Activated T-cell treated with anti-CD3 and anti-CD28 coated beads, Interleukin-2, amount 50 U/mL, for 1 hour (primary cell): ENCODE measurements around the gene PIM1.

ENCODE experiments used
- DNase-seq: peaks from one replicate; pipeline ENCODE4 v3.0.0-alpha.2; 2020

Gene PIM1

GRCh38 chr6:37138856-37139229 lies 31.1 kb upstream of the PIM1 start:
- no peak for DNase-seq

DNA sequence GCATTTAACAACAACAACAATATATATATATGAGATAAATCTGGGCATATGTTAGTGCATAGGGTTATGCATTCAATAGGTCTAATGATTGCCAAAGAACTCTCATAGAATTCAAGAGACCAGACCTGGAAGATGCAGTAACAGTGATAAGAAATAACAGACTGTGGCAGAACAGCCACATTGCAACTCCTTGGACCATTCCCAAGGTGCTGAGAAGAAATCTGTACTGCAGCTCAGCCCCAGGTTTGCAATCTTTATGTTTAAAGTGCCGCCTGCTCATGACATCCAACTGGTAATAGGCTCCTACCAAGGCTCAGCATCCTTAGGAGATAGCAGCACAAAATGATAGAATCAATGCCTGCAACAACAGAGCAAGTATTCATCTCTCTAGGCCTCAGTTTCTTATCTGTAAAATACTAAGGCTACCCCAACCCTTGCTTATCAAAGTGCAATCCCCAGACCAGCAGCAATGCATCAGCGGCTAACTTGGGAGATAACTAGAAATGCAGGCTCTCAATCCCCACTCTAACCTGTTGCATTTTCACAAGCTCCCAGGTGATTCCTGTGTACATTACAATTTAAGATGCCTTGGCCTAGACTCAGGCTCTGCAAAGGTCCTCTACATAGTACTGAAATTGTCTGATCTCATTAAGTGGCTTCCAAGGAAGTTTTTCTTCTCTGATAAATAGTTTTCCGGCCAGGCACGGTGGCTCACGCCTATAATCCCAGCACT lies 30.6 kb upstream of the PIM1 start:
- no peak for DNase-seq

DNA sequence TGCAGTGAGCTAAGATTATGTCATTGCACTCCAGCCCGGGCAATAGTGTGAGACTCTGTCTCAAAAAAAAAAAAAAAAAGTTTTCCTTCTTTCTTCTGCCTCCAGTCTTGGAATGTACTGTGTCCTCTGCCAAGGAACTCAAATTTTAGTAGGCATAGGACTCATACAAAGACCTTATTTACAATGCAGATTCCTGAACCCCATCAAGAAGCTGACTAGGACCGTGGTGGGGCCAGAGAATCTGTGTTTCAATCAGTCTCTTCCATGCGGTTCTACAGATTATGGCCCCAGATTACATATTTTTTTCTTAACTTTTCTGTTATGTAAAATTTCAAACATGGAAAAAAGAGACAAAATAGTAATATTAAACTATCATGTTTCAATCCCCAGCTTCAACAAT lies 29.8 kb upstream of the PIM1 start:
- DNase-seq = no peak

GRCh38 chr6:37141281-37142049 lies 28.5 kb upstream of the PIM1 start:
- DNase-seq = no peak

DNA sequence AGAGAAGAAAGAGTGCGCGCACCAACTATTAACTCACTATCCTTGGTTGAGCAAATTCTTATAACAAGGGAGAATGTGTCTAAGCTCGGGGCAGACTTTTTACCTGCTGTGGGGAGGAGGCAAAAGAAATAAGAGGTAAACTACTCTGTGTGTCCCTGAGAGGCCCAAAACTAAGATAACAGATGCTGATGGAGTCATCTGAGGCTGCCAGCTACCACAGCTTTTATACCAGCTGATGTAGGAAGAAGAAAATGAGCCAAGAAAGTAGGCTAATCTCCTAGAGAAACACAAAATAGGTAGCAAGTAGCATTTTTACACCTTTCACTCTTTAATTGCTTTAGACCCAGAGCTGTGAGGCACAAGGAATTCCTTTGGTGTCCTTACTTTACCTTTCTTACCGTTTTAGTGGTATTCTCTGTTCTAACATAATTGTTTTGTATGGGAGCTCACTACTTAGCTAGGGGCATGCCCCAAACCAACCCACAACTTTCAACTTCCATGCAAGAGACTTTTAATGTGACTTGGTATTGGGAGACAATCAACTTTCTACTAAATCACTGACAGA lies 27.8 kb upstream of the PIM1 start:
- DNase-seq = no peak

GRCh38 chr6:37143585-37143984 lies 26.4 kb upstream of the PIM1 start:
- no peak for DNase-seq

DNA sequence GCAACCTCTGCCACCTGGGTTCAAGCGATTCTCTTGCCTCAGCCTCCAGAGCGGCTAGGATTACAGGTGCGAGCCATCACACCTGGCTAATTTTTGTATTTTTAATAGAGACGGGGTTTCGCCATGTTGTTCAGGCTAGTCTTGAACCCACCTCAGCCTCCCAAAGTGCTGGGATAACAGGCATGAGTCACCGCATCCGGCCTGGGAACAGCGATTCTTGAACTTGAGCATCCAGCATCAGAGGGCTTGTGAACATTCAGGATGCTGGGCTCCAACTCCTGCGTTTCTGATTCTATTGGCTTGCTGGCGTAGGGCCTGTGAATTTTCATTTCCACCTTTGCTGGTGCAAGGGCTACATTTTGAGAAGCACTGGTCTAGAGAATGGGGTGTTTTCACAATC lies 24.5 kb upstream of the PIM1 start:
- no peak for DNase-seq

DNA sequence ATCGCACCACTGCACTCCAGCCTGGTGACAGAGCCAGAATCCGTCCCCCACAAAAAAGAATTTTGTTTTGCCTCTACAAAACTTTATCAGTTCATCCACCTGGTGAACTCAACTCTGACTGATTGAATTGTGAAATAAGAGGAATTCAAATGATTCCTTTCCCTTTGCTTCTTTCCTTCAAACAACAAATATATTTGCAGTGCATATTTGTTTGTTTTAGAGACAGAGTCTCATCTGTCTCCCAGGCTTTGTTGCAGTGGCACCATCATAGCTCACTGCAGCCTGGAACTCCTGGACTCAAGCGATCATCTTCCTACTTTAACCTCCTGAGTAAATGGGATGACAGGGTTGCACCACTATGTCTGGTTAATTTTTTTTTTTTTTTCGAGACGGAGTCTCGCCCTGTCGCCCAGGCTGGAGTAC lies 23.2 kb upstream of the PIM1 start:
- no peak for DNase-seq

GRCh38 chr6:37149745-37150144 lies 20.2 kb upstream of the PIM1 start:
- DNase-seq = no peak

DNA sequence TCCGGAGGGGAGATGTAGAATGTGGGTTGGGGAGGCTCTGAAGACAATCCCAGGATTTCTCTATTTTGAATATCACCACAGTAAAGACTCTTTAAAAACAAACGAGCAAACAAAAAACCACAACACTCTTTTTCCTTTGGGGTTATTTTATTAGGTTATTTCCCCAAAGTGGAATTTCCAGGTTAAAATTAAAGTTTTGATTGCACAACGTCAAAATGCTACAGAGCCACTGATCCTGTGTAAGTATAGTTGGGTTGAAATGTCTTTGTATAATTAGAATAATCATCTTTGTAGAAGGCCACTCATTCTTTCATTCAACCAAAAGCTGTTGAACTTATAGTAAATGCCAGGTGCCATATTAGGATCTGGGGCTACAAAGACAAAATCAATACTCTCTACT lies 19.6 kb upstream of the PIM1 start:
- DNase-seq = no peak

DNA sequence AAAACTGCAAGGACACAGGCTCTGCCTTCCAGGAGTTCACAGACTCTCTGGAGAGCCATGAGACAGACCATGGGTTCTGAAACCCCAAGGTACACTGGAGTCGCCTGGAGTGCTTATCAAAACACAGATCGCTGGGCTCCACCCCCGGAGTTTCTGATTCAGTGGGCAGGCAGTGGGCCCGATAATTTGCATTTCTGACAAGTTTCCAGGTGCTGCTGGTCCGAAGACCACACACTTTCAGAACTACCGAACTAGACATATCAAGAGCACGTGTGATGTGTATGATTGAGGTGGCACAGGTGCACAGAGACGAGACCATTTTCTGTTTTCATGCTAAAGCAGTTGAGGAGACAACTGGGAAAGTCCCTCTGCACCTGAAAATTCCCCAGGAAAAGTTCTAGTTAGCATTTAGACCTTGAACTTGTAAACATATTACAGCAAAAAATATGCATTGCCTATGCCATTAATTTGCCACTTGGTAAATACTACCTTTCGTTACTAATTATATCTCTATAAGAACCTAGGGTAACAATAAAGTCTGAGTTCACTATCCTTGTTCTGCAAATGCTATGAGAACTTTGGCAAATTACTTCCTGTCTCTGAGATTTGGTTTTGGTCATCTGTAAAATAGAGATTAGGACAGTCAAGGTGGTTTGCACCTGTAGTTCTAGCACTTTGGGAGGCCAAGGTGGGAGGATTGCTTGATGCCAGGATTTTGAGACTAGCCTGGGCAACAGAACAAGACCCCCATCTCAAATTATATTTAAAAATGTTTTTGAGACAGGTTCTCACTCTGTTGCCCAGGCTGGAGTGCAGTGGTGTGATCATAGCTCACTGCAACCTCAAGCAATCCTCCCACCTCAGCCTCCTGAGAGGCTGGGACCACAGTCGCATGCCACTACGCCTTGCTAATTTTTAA lies 14.3 kb upstream of the PIM1 start:
- no peak for DNase-seq

- DNase-seq = no peak
Measured at GRCh38 chr6:37158508-37158907, 11.4 kb upstream of the PIM1 start.

GRCh38 chr6:37160922-37161778 lies 8.8 kb upstream of the PIM1 start:
- no peak for DNase-seq

DNA sequence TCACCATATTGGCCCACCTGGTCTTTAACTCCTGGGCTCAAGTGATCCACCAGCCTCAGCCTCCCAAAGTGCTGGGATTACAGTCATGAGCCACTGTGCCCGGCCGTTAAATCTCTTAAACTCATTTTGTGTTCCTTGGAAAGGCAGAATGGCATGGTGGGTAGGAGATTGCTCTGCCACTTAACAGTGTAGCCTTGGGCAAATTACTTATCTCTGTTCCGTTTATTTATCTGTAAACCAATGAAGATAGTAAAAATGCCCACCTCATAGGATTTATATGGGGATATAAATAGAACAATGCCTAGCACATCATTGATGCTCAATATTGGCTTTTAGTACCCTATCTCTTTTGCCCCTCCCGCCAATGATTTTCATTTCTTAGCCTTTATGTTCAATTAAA lies 7.2 kb upstream of the PIM1 start:
- no peak for DNase-seq

DNA sequence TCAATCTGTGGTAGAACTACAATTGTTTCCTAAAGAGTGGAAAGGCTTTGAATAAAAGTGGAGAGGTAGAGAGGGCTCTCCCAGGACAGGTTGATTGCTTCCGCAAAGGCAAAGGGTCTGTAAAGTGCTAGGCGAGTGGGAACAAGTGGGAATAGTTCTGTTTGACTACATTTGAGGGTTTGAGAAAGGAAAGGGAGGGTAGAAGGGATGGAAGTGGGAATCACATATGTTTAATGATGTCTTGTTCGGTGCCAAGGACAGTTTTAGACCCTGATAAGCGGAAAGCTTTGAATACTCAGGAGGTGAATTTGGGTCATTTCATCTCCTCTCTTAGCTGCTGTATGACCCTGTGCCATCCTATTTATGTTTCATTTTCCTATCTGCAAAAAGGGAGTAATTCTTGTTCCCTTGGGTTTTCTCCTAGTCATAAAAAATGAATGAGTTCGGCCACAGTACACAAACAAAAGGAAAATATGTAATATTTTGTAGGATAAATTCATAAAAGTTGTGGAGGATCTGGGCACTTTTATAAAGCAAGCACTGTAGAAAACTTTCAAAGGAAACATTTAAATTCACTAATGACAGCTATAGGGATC lies 1.7 kb upstream of the PIM1 start:
- DNase-seq = no peak

- DNase-seq = no peak
Measured at GRCh38 chr6:37168811-37169495, 999 bp upstream of the PIM1 start.

DNA sequence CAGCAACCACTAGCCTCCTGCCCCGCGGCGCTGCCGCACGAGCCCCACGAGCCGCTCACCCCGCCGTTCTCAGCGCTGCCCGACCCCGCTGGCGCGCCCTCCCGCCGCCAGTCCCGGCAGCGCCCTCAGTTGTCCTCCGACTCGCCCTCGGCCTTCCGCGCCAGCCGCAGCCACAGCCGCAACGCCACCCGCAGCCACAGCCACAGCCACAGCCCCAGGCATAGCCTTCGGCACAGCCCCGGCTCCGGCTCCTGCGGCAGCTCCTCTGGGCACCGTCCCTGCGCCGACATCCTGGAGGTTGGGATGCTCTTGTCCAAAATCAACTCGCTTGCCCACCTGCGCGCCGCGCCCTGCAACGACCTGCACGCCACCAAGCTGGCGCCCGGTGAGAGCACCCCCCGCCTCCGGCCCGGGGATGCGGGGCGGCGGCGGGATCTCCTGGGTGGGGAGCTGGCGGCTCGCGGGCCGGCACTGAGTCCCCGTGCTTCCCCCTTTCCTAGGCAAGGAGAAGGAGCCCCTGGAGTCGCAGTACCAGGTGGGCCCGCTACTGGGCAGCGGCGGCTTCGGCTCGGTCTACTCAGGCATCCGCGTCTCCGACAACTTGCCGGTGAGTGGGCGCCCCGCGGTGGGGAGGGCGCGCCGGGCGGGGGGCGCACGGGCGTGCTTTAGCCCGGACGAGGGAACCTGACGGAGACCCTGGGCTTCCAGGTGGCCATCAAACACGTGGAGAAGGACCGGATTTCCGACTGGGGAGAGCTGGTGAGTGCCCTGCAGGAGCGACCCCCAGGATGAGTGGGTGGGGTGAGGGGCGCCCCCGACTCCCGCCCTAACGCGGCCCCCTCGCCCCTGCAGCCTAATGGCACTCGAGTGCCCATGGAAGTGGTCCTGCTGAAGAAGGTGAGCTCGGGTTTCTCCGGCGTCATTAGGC lies 585 bp downstream of the PIM1 start:
- peak; percentile 63 for DNase-seq

DNA sequence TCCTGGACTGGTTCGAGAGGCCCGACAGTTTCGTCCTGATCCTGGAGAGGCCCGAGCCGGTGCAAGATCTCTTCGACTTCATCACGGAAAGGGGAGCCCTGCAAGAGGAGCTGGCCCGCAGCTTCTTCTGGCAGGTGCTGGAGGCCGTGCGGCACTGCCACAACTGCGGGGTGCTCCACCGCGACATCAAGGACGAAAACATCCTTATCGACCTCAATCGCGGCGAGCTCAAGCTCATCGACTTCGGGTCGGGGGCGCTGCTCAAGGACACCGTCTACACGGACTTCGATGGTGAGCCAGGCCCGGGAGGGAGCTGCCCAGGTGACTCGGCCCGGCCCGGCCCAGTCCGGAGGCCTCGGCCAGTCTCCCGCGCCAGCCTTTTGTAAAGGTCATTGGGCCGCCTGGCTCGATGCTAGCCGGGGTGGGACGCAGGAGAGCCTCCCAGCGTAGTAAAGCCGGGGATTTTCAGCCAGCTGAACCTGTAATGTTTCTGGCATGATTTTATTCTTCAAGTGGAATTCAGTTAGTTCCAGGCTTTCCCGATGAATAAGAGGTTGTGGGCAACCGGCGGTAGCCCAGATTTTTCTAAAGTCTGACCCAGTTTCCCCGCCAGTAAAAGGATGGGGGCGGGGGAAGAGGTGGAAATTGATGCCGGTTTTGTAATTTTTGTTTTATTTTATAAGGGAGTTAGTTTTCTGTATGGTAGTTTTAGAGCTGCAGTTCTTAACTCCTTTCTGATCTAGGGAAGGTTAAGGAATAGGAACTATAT lies 1.4 kb downstream of the PIM1 start:
- peak; percentile 61 for DNase-seq
